SK-N-SH treated with all-trans-retinoic acid at 6 μM for 48 hours (cell line): Measurements from ENCODE around the gene PGBD1.

Experiments
- ATAC-seq: fragments of 200-7000 bp; cut with Tn5 transposase; 3 replicates; pipeline ENCODE4 v1.9.1; 2020; ENCODE audit warnings: mild to moderate bottlenecking, moderate library complexity
- ARNTL ChIP-seq: fragments of 450-650 bp; formaldehyde crosslinking; IDR thresholded peaks from 2 replicates; pipeline ENCODE4 v1.5.0; 2020; ENCODE audit warnings: low read depth, mild to moderate bottlenecking, moderate library complexity, borderline replicate concordance
- BACH2 ChIP-seq: fragments of 250-450 bp; sonication (Bioruptor Pico); IDR thresholded peaks from 2 replicates; pipeline ENCODE4 v1.9.0; 2021; ENCODE audit warnings: mild to moderate bottlenecking, borderline replicate concordance
- CSDC2 ChIP-seq: fragments of 250-450 bp; sonication (Bioruptor Pico); IDR thresholded peaks from 2 replicates; pipeline ENCODE4 v1.5.0; 2020; ENCODE audit warnings: mild to moderate bottlenecking, moderate library complexity
- ESRRG ChIP-seq: fragments of 250-450 bp; sonication (Bioruptor Pico); IDR thresholded peaks from 2 replicates; pipeline ENCODE4 v1.6.1; 2021; ENCODE audit warnings: mild to moderate bottlenecking
- GLIS3 ChIP-seq: fragments of 250-450 bp; sonication (Bioruptor Pico); IDR thresholded peaks from 2 replicates; pipeline ENCODE4 v1.5.0; 2020; ENCODE audit warnings: mild to moderate bottlenecking, moderate library complexity
- OSR1 ChIP-seq: fragments of 250-450 bp; sonication (Bioruptor Pico); IDR thresholded peaks from 2 replicates; pipeline ENCODE4 v1.8.0; 2022; ENCODE audit warnings: moderate library complexity, mild to moderate bottlenecking, inconsistent platforms
- PPARA ChIP-seq: fragments of 250-450 bp; sonication (Bioruptor Pico); IDR thresholded peaks from 2 replicates; pipeline ENCODE4 v1.5.0; 2020; ENCODE audit warnings: mild to moderate bottlenecking, borderline replicate concordance
- RARB ChIP-seq: fragments of 250-450 bp; sonication (Bioruptor Pico); IDR thresholded peaks from 2 replicates; pipeline ENCODE4 v1.8.0; 2021; ENCODE audit warnings: mild to moderate bottlenecking, moderate library complexity
- SNAI2 ChIP-seq: fragments of 250-450 bp; sonication (Bioruptor Pico); IDR thresholded peaks from 2 replicates; pipeline ENCODE4 v1.5.0; 2020; ENCODE audit warnings: mild to moderate bottlenecking, moderate library complexity
- TCF4 ChIP-seq: fragments of 250-450 bp; sonication (Bioruptor Pico); IDR thresholded peaks from 2 replicates; pipeline ENCODE4 v1.8.0; 2021; ENCODE audit warnings: mild to moderate bottlenecking, moderate library complexity, borderline replicate concordance
- ZC3H10 ChIP-seq: fragments of 250-450 bp; sonication (Bioruptor Pico); IDR thresholded peaks from 2 replicates; pipeline ENCODE4 v1.5.1; 2021; ENCODE audit warnings: mild to moderate bottlenecking, moderate library complexity
- ZFP3 ChIP-seq: fragments of 250-450 bp; sonication (Bioruptor Pico); IDR thresholded peaks from 2 replicates; pipeline ENCODE4 v1.5.0; 2020; ENCODE audit warnings: mild to moderate bottlenecking, moderate library complexity
- ZFP30 ChIP-seq: fragments of 450-650 bp; formaldehyde crosslinking; IDR thresholded peaks from 2 replicates; pipeline ENCODE4 v1.5.0; 2022; ENCODE audit warnings: mild to moderate bottlenecking, moderate library complexity
- ZNF565 ChIP-seq: fragments of 450-650 bp; formaldehyde crosslinking; conservative IDR thresholded peaks from 2 replicates; pipeline ENCODE4 v1.5.0; 2020; ENCODE audit warnings: low read depth, mild to moderate bottlenecking, moderate library complexity
- ZNF70 ChIP-seq: fragments of 450-650 bp; formaldehyde crosslinking; IDR thresholded peaks from 2 replicates; pipeline ENCODE4 v1.5.0; 2020; ENCODE audit warnings: mild to moderate bottlenecking, moderate library complexity
- ZNF8 ChIP-seq: fragments of 450-650 bp; formaldehyde crosslinking; IDR thresholded peaks from 2 replicates; pipeline ENCODE4 v1.5.0; 2020; ENCODE audit warnings: mild to moderate bottlenecking, moderate library complexity
- TF ChIP-seq, protein P1 (sequence below): fragments of 250-450 bp; sonication (Bioruptor Pico); IDR thresholded peaks from 2 replicates; pipeline ENCODE4 v1.5.1; 2021; ENCODE audit warnings: mild to moderate bottlenecking, moderate library complexity
- TF ChIP-seq, protein P2 (sequence below): fragments of 250-450 bp; sonication (Bioruptor Pico); IDR thresholded peaks from 2 replicates; pipeline ENCODE4 v1.8.0; 2020; ENCODE audit warnings: mild to moderate bottlenecking, moderate library complexity, borderline replicate concordance
- TF ChIP-seq, protein P3 (sequence below): fragments of 250-450 bp; sonication (Bioruptor Pico); IDR thresholded peaks from 2 replicates; pipeline ENCODE4 v1.5.1; 2020; ENCODE audit warnings: low read depth, mild to moderate bottlenecking, moderate library complexity

PGBD1 gene

DNA sequence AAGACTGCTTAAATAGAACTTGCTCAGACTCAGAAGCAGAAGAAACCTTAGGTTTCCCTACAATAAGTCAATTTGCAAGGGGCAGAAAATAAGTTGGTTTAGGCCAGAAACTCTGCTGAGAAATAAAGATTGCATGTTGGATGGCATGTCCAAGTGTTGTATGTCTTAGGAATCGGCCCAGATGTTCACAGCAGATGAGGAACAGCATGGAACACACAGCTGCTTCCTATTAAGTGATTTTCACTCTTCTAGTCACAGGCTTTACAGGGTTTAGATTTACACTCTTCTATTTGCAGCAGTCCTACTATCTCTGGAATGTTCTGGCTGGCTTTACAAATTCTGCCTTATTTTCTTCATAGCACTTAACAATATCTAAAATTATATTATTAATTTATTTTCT lies 32.5 kb upstream of the PGBD1 start (continued):
- TF ChIP-seq, protein P1, sequence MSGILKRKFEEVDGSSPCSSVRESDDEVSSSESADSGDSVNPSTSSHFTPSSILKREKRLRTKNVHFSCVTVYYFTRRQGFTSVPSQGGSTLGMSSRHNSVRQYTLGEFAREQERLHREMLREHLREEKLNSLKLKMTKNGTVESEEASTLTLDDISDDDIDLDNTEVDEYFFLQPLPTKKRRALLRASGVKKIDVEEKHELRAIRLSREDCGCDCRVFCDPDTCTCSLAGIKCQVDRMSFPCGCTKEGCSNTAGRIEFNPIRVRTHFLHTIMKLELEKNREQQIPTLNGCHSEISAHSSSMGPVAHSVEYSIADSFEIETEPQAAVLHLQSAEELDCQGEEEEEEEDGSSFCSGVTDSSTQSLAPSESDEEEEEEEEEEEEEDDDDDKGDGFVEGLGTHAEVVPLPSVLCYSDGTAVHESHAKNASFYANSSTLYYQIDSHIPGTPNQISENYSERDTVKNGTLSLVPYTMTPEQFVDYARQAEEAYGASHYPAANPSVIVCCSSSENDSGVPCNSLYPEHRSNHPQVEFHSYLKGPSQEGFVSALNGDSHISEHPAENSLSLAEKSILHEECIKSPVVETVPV (CRISPR knock-in tag): no peak
- no peak for TF ChIP-seq ZNF8 (CRISPR knock-in tag)
- TF ChIP-seq ZFP30 (CRISPR knock-in tag): no peak
- TF ChIP-seq ZC3H10 (CRISPR knock-in tag): no peak
- TF ChIP-seq GLIS3: no peak
- TF ChIP-seq, protein P2, sequence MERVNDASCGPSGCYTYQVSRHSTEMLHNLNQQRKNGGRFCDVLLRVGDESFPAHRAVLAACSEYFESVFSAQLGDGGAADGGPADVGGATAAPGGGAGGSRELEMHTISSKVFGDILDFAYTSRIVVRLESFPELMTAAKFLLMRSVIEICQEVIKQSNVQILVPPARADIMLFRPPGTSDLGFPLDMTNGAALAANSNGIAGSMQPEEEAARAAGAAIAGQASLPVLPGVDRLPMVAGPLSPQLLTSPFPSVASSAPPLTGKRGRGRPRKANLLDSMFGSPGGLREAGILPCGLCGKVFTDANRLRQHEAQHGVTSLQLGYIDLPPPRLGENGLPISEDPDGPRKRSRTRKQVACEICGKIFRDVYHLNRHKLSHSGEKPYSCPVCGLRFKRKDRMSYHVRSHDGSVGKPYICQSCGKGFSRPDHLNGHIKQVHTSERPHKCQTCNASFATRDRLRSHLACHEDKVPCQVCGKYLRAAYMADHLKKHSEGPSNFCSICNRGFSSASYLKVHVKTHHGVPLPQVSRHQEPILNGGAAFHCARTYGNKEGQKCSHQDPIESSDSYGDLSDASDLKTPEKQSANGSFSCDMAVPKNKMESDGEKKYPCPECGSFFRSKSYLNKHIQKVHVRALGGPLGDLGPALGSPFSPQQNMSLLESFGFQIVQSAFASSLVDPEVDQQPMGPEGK (CRISPR knock-in tag): no peak
- TF ChIP-seq, all 23 proteins: peak for 0

DNA sequence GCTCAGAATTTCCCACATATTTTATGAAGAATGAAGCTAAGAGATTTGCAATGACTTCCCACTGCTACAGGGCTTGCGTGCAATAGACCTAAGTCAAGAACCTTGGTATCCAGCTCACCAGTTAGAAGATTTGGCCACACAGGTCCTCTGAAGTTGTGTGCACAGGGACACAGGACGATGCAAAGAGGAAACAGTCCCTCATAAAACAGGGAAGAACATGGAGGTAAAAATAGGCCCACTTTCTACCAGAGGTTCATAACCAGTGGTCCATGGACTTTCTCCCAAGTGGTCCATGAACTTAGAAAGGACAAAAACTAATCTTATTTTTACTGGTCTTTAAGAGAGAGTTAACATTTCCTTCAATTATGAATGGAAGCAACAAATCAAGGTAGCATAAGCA lies 30.6 kb upstream of the PGBD1 start:
- ATAC-seq: no peak
- TF ChIP-seq GLIS3 (no peak), SNAI2 (CRISPR knock-in tag) (no peak), PPARA (CRISPR knock-in tag) (no peak), OSR1 (no peak), CSDC2 (CRISPR knock-in tag) (no peak), ESRRG (CRISPR knock-in tag) (no peak), ARNTL (CRISPR knock-in tag) (no peak), ZFP3 (no peak)
- TF ChIP-seq, protein P3, sequence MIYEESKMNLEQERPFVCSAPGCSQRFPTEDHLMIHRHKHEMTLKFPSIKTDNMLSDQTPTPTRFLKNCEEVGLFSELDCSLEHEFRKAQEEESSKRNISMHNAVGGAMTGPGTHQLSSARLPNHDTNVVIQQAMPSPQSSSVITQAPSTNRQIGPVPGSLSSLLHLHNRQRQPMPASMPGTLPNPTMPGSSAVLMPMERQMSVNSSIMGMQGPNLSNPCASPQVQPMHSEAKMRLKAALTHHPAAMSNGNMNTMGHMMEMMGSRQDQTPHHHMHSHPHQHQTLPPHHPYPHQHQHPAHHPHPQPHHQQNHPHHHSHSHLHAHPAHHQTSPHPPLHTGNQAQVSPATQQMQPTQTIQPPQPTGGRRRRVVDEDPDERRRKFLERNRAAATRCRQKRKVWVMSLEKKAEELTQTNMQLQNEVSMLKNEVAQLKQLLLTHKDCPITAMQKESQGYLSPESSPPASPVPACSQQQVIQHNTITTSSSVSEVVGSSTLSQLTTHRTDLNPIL (CRISPR knock-in tag): no peak

DNA sequence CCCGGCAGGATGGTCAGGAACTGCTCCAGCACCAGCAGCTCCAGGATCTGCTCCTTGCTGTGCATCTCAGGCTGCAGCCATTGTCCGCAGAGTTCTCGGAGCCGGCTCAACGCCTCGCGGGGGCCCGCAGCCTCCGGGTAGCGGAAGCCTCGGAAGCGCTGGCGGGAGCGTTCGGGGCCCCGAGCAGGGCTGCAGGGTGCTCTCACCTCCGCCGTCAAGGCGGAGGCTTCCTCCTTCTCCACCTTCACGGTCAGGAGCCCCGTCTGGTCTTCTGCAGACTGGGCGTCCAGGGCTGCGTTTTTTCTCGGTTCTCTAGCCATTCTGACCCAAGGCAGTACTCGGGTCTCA lies 29.7 kb upstream of the PGBD1 start:
- ATAC-seq: peak; percentile 65
- no peak for TF ChIP-seq PPARA (CRISPR knock-in tag)
- no peak for TF ChIP-seq CSDC2 (CRISPR knock-in tag)

DNA sequence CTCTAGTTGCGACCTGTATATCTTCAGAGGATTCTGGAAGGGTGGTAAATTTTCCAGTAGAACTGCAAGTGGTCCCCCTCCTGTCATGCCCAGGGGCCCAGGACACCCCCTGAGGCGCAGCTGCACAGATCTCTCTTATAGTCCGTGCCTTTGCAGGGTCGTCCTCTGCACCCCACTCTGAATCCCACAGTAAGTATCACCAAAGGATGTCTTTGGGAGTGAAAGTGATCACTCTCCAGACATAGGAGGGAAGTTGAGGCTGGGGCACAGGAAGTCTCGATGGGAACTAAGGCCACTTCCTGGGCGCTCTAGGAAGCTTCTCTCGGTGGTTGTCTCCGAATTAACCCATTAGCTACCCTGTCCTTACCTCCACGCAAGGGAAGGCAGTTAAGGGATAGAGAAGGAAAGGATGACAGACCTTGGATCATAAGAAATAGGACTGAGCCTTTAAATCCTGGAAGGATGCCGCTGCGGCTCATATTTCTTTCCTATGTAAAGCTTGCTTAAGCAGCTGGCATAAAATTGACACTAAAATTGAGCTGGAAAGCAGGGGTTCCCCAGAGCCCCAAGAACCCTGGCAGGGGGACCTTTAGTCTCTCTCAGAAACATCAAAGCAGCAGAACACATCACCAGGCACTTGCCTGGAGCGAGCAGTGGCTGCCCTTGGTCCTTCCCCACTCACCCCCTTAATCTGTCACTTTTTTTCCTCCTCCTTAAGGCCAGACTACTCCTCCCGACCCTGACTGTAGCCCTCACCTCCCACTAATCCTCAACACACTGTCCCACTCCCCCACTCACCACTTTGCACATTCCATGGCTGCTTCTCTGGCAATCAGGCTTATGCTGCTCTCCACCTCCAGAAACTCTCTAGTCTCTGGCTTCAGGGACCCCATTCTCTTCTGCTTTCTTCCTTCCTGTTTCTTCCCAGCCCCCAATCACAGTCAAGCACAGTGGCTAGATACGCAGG lies 29.1 kb upstream of the PGBD1 start, which contains the start of gene ZKSCAN4:
ZKSCAN4 (minus strand) TSS at position 261 of the 967 bp plus-strand sequence. CDS start 289 bp downstream, outside the sequence.
- no peak for TF ChIP-seq RARB (CRISPR knock-in tag)
- no peak for TF ChIP-seq ZNF565 (CRISPR knock-in tag)
- TF ChIP-seq, protein P3 (CRISPR knock-in tag): no peak
- TF ChIP-seq ZNF70: no peak
- TF ChIP-seq ZFP30 (CRISPR knock-in tag): no peak
- no peak for TF ChIP-seq GLIS3
- TF ChIP-seq ZC3H10 (CRISPR knock-in tag): no peak
- no peak for TF ChIP-seq PPARA (CRISPR knock-in tag)
- no peak for TF ChIP-seq ESRRG (CRISPR knock-in tag)
- no peak for TF ChIP-seq BACH2 (CRISPR knock-in tag)
- TF ChIP-seq OSR1: no peak
- TF ChIP-seq CSDC2 (CRISPR knock-in tag): no peak
- TF ChIP-seq ZFP3: no peak
- no peak for TF ChIP-seq TCF4 (CRISPR knock-in tag)
- TF ChIP-seq SNAI2 (CRISPR knock-in tag): no peak
- no peak for TF ChIP-seq ARNTL (CRISPR knock-in tag)
- TF ChIP-seq ZNF8 (CRISPR knock-in tag): no peak
- TF ChIP-seq, protein P2 (CRISPR knock-in tag): no peak
- peak; percentile 98 for ATAC-seq
